Fibroblast of lung (primary cell): ENCODE data around the gene PRDM16. TPM values are rescaled to one million over a fixed set of nuclear protein-coding genes. Genes with fewer than 3 reads are reported as not detected.

Experiments
- DNase-seq, 2 donors: peaks; one replicate each; pipeline versions ENCODE4 v3.0.0 to v3.0.0-alpha.2; 2010; ENCODE audit warnings: low read depth in 2 of 2
- H2AFZ ChIP-seq: 2 replicates; pipeline ENCODE4 v1.5.1; 2012; ENCODE audit warnings: low read length, control low read depth, inconsistent platforms
- H3K27ac ChIP-seq: 2 replicates; pipeline ENCODE4 v1.5.1; 2011; ENCODE audit warnings: low read length, control low read depth; ENCODE audit not compliant: insufficient read depth
- H3K27me3 ChIP-seq: 2 replicates; pipeline ENCODE4 v1.5.1; 2011; ENCODE audit warnings: mild to moderate bottlenecking, low read length; ENCODE audit not compliant: control insufficient read depth, insufficient read depth
- H3K36me3 ChIP-seq: 2 replicates; pipeline ENCODE4 v1.5.1; 2011; ENCODE audit warnings: low read length; ENCODE audit not compliant: control insufficient read depth, insufficient read depth
- H3K4me1 ChIP-seq: 2 replicates; pipeline ENCODE4 v1.5.1; 2011; ENCODE audit warnings: low read length; ENCODE audit not compliant: control insufficient read depth, insufficient read depth; ENCODE audit errors: extremely low read depth
- H3K4me2 ChIP-seq: 2 replicates; pipeline ENCODE4 v1.5.1; 2011; ENCODE audit warnings: low read length, control low read depth; ENCODE audit not compliant: insufficient read depth; ENCODE audit errors: extremely low read depth
- H3K4me3 ChIP-seq, 4 experiments: fragments of 200-600 bp in 1 of 4; sonication (generic) in 1 of 4; replicated peaks in 1 of 4; 2 replicates each; pipeline ENCODE4 v1.5.1; 2011 to 2016; ENCODE audit warnings: low read length in 4 of 4, low read depth in 3 of 4, mild to moderate bottlenecking in 3 of 4, control low read depth in 2 of 4, inconsistent platforms in 1 of 4, mixed read lengths in 1 of 4; ENCODE audit not compliant: insufficient read depth in 1 of 4; ENCODE audit errors: control extremely low read depth in 1 of 4
- H3K79me2 ChIP-seq: 2 replicates; pipeline ENCODE4 v1.5.1; 2012; ENCODE audit warnings: mild to moderate bottlenecking, low read length, inconsistent platforms; ENCODE audit not compliant: control insufficient read depth, insufficient read depth
- H3K9ac ChIP-seq: 2 replicates; pipeline ENCODE4 v1.5.1; 2011; ENCODE audit warnings: mild to moderate bottlenecking, low read length, control low read depth; ENCODE audit not compliant: insufficient read depth
- H3K9me3 ChIP-seq: 2 replicates; pipeline ENCODE4 v1.5.1; 2012; ENCODE audit warnings: low read depth, low read length; ENCODE audit not compliant: control insufficient read depth, insufficient read depth
- H4K20me1 ChIP-seq: 2 replicates; pipeline ENCODE4 v1.5.1; 2011; ENCODE audit warnings: low read length; ENCODE audit not compliant: control insufficient read depth, insufficient read depth; ENCODE audit errors: extremely low read depth
- CTCF ChIP-seq, 2 donors: IDR thresholded peaks in 1 of 2; conservative IDR thresholded peaks in 1 of 2; 1 replicate in 1 of 2; 2 replicates in 1 of 2; pipeline ENCODE4 v1.5.1; 2011 to 2012; ENCODE audit warnings: low read length in 2 of 2, control low read depth in 1 of 2, inconsistent platforms in 1 of 2, low read depth in 1 of 2, mild to moderate bottlenecking in 1 of 2
- EZH2 ChIP-seq: IDR thresholded peaks from 2 replicates; pipeline ENCODE4 v1.5.1; 2012; ENCODE audit warnings: low read length, control low read depth, mild to moderate bottlenecking; ENCODE audit errors: missing control alignments
- polyA plus RNA-seq, 2 donors: library from polyadenylated mRNA; depleted of rRNA in 1 of 2; stranded (reverse) in 1 of 2; unstranded in 1 of 2; fragments of >200 nt; gene quantifications; 2 replicates each; pipeline ENCODE4 v1.2.1, GENCODE V29; 2011 to 2012; ENCODE audit warnings: missing spikeins in 1 of 2
- total RNA-seq: library from RNA; depleted of rRNA; stranded (reverse); fragments of >200 nt; gene quantifications from 2 replicates; pipeline ENCODE4 v1.2.1, GENCODE V29; 2014

Gene PRDM16
- total and polyA plus RNA-seq, 2 donors (not counting 1 experiment from before 2014, with no cell fraction given) = 0.30 to 1.8 TPM

GRCh38 chr1:3226701-3227350 lies 157.8 kb downstream of the PRDM16 start:
- H3K27ac ChIP-seq = no peak overlapping the region
- no peaks in the 10 kb centered on the region for H3K27me3 ChIP-seq
- TF ChIP-seq EZH2 (no peak), CTCF (conservative IDR thresholded peaks at IDR 0.05 in 1 of 2, IDR thresholded peaks at IDR 0.05 in 1 of 2; ENCODE audit: low read depth in 1 of 2, low read length in 2 of 2) (no peak)
- no peak overlapping the region for H3K4me3 ChIP-seq
- no peak overlapping the region for H2AFZ ChIP-seq
- H3K79me2 ChIP-seq = no peaks in the 10 kb centered on the region
- no peak overlapping the region for H3K4me2 ChIP-seq
- H3K9me3 ChIP-seq = no peaks in the 10 kb centered on the region
- no peak overlapping the region for H3K9ac ChIP-seq
- no peak for DNase-seq
- no peaks in the 10 kb centered on the region for H4K20me1 ChIP-seq
- no peaks in the 10 kb centered on the region for H3K4me1 ChIP-seq
- H3K36me3 ChIP-seq = no peaks in the 10 kb centered on the region

GRCh38 chr1:3227351-3227704 lies 158.3 kb downstream of the PRDM16 start:
- Histone ChIP-seq H3K27ac (no peak overlapping the region), H3K79me2 (no peaks in the 10 kb centered on the region), H3K9ac (no peak overlapping the region), H3K9me3 (no peaks in the 10 kb centered on the region), H2AFZ (no peak overlapping the region), H3K4me3 (no peak overlapping the region), H3K4me2 (no peak overlapping the region), H3K4me1 (no peaks in the 10 kb centered on the region), H4K20me1 (no peaks in the 10 kb centered on the region), H3K27me3 (no peaks in the 10 kb centered on the region), H3K36me3 (no peaks in the 10 kb centered on the region)
- TF ChIP-seq CTCF (conservative IDR thresholded peaks at IDR 0.05 in 1 of 2, IDR thresholded peaks at IDR 0.05 in 1 of 2; ENCODE audit: low read depth in 1 of 2, low read length in 2 of 2) = no peak
- TF ChIP-seq EZH2 = no peak
- DNase-seq = no peak

GRCh38 chr1:3227893-3228292 lies 158.9 kb downstream of the PRDM16 start:
- no peak for DNase-seq
- no peak overlapping the region for H3K4me3 ChIP-seq
- no peaks in the 10 kb centered on the region for H3K9me3 ChIP-seq
- no peak overlapping the region for H3K27ac ChIP-seq
- no peaks in the 10 kb centered on the region for H3K79me2 ChIP-seq
- no peaks in the 10 kb centered on the region for H4K20me1 ChIP-seq
- H2AFZ ChIP-seq = no peak overlapping the region
- no peaks in the 10 kb centered on the region for H3K27me3 ChIP-seq
- no peak overlapping the region for H3K4me2 ChIP-seq
- TF ChIP-seq CTCF (conservative IDR thresholded peaks at IDR 0.05 in 1 of 2, IDR thresholded peaks at IDR 0.05 in 1 of 2; ENCODE audit: low read depth in 1 of 2, low read length in 2 of 2) = no peak
- no peak for TF ChIP-seq EZH2
- H3K36me3 ChIP-seq = no peaks in the 10 kb centered on the region
- H3K9ac ChIP-seq = no peak overlapping the region
- H3K4me1 ChIP-seq = no peaks in the 10 kb centered on the region
